SHP77 (cell line): Measurements from ENCODE around the gene ITPR2.
"Not testable (repeated sequence)": the region's sequence is repeated elsewhere in the genome, so short reads cannot be mapped to it uniquely, and the experiment has no call there.

Experiments used
- DNase-seq, 2 experiments: peaks; one replicate each; lab custom pipeline; 2025; lab: John Stamatoyannopoulos, UW

ITPR2 gene

DNA sequence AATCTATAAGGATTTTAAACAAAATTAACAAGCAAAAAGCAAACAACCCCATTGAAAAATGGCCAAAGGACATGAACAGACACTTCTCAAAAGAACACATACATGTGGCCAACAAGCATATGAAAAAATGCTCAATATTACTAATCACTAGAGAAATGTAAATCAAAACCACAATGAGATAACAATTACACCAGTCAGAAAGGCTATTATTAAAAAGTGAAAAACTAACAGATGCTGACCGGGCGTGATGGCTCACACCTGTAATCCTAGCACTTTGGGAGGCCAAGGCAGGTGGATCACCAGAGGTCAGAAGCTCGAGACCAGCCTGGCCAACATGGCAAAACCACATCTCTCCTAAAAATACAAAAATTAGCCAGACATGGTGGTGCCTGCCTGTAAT lies 315.7 kb downstream of the ITPR2 start:
- not testable (repeated sequence) for DNase-seq

DNA sequence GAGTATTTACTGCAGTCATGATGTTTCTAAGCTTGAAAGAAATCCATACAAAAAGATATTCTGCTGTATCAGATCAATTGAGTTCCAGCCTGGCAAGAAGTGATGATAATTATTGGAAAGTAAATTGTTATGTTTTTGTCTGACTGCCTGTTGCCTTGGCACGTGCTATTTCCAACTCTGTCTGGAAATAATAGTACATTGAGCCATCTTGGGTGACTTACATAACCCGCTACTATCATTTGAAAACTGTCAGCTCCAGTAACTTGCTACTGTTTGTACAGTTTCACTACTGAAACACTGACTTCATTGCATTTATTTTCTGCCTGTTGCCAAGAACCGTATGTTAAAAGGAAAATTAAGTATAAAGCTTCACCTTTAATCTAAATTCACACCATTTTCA lies 318.6 kb downstream of the ITPR2 start:
- DNase-seq: no peak

DNA sequence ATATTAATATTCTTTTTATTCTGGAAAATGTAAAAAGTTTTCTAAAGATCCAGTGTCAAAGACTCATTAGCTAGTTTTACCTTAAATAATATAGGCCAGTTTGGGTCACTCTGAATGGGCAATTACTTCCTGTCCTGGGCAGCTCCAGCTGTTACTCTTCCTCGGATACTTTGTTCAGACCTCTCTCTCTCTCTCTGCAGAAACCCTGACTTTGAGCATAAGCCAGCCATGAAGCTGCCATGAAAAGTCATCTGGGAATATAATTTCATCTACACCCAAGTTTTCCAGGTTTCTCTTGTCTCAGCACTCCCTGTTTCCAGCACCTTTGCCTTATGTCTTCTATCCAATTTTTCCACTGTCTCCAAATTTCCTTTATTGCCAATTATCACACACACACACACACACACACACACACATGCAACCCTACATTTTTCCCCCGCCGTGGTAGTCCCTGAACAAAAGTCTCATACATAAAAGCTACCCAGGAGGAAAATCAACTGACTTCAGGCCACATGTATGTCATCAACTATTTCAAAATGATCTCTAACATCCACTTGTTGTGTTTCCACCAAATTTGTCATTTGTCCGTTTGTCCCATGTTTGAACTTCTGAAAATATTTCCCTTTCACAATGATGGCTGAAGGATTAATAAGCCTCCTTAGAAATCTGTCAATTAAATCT lies 319.5 kb downstream of the ITPR2 start:
- no peak for DNase-seq

DNA sequence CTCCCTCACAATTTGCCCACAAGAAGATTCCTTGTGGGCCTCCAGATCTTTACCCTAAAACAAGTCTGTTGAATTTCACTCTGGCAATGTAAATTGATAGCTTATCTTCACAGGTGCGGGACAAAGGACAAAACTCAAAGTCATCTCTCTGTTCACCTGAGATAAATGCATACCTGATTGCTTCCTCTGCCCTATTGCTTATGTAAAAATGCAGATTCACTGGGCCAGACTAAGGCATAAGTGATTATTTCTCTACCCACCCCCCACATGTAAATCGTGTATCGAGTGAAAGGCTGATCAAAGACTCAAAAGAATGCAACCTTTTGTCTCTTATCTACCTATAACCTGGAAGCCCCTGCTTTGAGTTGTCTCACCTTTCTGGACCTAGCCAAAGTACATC lies 320.8 kb downstream of the ITPR2 start:
- DNase-seq: no peak

DNA sequence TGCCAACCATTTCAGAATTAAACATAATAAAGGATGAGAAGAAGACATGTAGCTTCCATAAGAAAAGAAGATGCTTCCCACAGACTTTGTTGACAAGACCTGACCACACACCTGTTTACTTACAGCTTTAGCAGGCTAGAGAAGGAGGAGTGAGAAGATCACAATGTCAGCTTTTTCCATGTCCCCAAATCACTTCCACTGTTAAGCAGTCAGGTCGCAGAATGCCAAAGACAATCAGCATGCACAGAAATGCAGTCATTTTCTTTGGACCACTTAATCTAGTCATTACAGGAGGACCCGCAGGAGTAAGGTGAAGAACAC lies 322.7 kb downstream of the ITPR2 start:
- DNase-seq: no peak

DNA sequence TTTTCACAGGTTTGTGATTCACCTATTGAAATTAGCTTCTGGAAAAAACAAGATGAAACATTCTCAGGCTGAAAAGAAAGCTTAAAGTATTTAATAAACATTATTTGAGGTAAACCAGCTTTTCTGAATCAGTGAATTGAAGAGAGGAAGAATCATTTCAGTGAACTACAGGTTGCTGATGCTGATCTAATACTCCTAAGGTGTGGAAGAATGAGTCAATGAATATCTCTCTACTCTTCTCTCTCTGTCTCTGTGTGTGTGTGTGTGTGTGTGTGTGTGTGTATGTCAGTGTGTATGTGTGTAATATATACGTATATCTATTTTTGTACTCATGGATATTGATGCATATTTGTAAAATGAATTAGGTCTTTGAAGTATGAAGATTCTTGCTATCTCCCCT lies 325.4 kb downstream of the ITPR2 start:
- DNase-seq: no peak

DNA sequence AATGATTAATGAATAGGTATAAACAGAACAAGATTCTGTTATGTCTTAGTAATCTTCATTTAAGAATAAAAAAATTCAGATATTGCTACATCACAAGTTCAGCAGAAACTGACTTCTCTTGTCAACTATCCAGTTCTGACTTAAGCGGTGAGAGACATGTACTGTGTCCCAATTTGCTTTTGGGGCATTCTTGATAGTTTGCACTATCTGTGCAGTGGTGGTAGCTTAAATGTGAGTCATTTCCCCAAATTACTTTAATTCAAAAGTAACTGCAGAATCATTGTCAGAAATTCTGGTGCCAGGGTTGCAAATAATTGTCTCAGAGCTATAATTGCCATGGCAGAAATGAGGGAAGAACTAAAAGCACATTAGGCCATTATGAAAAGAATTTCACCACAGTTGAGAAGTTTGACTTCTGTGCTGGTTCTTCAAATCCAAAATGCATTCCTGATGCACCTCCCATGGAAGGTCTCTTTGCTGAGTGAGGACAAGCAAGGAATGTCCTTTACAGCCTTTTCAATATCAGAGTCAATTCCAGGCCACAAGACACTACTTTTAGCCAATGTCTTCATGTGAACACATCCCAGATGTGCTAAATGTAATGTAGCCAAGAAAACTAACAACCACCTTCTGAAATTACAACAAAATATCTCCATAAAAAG lies 332.9 kb downstream of the ITPR2 start:
- DNase-seq: no peak

DNA sequence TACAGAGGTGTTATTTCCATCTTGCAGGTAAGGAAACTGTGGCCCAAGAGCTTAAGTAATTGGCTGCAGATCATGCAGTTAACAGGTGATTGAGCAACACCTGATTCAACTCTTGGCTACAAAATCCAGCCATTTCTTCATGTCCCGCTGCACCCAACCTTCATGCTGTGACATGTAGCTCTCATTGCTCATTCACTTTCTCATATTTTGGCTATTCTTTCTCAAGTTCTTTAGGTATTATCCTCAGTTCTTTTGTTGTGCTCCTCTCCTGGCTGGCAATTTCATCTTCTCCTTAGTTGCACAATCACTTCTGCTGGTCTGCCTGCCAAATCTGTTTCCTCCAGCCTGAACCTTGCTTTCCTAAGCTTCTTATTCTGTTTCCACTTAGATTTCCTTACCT lies 336.8 kb downstream of the ITPR2 start:
- DNase-seq: no peak

DNA sequence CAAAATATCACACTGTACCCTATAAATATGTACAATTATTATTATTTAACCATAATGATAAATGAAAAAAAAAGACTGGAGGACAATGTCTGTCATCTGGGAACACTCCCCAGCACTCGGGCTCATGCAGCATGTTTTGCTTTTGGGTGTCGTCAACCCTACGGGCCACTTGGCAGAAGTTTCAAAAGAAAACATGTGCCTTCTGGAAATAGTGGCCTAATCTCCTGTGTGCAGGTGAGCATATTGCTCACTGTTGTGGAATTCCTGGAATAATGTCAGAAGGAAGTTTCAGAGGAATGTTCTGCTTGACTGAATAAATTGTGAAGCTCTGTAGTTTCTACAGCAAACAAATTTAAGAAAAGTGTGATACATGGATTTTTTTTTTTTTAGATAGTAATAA lies 339.3 kb downstream of the ITPR2 start:
- no peak for DNase-seq

DNA sequence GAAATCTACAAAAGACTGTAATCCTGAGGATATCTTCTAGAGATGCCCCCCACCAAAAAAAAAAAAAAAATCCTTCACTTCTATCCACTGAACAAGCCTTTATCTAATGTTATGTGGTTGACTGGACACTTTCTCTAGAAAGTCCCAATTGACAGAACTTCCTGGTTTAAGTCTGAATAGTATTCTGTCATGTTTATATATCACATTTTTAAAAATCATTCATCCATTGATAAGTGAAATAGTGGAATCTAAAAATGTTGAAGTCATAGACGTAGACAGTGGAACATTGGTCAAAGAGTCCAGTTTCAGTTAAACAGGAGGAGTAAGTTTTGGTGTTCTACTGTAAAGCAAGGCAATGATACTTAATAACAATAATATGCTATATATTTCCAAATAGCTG lies 340.6 kb downstream of the ITPR2 start:
- DNase-seq: no peak

DNA sequence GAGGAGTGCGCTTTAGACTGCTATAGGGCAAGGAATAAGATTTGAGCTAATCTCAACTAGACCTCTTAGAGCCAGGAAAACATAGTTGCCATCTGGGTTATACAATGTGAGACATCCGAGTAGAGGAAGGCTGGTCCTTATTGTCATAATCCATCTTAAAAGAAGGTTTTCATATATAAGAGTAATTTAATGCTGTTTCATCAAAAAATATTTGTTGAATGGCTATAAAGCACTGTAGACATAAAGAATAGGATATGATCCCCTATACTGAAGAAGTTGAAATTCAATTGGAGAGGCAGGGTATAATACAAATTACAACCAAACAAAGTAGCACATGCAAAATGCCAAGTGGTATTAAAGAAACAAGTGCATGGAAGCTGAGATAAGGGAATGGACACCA lies 343.1 kb downstream of the ITPR2 start:
- DNase-seq: no peak

DNA sequence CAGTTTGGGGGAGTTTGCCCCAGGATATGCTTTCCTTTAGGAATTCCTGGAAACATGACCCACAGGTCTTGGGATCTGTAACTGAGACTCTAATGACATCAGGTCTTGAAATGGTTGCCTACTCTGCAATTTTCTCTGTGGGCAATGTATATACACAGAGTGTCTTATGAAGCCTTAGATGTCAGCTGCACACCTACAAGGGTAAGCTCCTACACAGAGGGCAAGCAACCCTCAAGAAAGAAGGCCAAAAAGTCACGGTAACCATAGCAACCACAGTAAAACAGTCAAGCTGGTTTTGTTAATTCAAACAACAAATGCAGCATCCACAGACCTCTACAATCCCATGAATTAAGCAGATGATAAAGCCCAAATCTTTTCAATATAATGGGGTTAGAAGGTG lies 344.6 kb downstream of the ITPR2 start:
- DNase-seq: no peak

DNA sequence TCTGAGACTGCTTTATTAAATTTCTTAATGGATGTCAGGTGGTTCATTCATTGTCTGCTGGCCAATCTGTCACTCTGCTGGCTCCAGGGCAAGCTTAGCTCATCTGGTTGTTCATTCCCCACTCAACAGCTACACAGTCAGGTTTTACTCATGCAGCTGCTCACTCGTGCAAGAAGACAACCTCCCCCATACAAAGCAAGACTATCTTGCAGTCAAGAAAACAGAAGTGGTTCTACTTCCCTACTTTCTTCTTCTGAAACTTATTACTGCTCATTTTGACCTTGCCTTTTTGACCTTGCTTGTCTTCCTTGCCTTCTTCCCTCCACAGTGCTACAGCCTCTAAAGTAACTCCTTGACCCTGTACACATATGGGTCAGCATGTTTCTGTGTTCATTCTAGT lies 359.7 kb downstream of the ITPR2 start:
- no peak for DNase-seq

DNA sequence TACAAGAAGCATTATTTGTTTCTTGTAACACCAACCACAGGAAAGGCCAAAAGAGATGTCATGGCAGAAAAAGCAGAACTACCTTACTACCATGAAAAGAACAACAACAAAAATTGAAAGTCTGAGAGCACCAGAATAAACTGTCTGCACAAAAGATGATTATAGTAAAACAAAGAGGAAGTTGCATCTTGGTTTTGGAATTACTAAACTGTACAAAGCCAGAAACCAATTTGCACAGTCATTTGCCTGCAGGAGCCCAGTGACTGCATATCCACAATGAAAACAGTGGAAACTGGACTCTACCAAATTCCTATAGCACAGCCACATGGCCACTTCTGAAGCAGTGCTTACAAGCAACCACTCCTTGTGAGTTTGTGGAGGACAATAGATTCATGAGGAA lies 361.4 kb downstream of the ITPR2 start:
- no peak for DNase-seq

DNA sequence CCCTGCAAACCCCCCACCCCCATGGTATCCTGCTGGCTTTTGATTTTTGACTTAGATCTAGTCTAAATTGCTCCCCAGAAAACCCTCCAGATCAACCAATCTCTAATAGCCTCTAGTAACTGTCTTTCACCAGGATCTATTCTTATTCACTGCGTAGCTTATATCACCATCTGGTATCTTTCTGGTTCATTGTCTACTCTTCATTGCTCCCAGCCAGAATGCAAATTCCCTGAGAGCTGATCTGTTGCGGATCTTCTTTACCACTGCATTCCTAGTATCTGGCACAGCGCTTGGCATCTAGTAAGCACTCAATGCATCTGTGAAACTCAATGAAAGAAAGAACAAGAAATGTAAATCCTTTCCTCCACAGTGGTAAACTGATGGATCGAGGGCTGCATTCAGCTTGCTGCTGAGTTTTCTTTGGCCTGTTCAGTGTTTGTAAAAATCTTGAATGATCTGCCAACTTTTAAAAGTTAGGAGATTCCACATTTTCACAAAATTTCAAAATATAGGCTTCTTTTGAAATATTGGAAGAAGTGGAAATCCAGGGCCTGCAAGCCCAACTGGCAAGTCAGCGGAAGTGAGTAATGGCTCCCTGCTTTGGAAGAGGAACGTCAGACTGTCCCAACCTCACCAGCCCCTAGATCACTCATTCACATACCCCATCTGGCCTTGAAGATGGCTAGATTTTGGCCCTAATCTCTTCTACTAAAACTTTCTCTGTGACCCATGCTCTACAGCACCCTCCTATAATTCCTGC lies 363.4 kb downstream of the ITPR2 start:
- DNase-seq: no peak

DNA sequence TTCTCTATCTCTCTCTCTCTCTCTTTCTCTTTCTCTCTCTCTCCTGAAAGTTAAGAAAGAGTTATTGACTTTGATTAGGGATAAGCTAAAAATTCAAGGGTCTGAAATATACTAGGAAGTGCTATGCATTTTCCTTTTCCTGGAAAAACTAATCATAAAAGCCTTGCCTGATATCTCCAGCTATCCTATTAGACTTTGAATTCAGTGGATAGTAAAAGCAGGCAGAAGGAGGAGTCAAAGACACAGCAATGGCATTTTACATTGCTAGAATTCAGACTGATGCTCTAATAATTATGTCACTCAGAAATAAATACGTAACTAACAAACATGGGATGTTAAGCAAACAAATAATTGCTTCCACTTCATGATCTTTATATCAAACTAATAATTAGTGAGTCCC lies 365.6 kb downstream of the ITPR2 start:
- DNase-seq: no peak

DNA sequence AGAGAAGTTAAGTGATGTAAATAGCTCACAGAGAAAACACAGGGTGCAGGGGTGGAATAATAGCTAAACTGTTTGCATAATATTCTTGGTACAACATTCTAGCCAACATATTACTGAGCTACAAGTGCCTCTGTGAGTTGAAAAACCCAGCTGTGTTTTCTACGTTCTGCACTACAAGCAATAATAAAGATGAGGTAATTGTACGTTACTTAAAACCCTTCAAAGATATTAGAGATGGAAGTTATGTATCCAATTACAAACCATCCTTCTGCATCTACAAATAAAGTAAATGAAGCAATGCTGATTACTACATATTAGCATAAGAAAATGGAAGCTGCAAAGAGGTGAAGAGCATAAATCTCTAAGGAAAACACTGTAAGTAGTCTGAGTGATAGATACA lies 366.3 kb downstream of the ITPR2 start:
- DNase-seq: no peak

DNA sequence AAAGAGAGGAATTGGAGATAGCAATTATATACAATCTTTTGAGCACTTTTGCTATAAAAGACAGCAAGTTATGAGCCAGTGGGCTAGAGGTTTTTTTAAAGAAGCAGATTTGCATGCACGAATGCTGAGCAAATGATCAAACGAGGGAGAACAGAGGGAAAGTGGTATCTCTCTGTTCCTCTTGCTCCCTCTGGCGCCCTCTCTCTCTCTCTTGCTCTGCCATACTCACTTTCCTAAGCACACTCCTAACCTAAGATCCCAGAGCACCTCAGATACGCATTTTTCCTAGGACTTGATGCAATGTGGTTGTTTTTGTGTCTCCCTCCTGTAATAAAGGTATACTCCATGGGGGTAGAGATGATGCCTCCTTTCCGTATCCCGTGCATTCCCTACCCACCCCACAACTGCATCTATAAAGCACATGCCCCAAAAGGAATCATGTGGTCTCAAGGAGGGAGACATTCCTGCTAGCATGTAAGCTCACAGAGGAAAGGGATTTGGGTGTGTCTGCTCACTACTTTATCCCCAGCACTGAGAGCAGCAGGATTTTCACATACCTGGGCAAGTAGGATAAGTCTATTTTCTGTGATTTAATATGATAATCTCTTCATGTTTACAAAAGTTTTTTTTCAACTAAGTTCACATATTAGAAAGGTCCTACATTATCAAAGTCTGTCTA lies 367.4 kb downstream of the ITPR2 start:
- DNase-seq: no peak

DNA sequence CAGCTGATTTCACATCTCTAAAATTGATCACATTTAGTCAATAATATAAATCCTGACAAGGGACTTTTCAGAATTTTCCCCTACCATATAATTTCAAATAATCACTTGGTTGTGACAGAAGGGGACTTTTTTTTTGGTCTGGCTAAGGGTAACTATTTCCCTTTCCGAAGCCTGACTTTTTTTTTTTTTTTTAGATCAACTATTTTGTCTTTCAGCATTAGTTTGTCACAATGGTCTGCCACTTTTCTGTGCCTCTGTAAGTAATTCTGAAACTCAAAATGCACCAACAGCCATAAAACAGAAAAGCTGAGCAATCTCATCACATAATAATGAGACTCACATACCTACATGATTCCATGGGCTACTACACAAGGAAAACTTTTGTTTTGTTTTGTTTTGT lies 371.2 kb downstream of the ITPR2 start:
- no peak for DNase-seq

DNA sequence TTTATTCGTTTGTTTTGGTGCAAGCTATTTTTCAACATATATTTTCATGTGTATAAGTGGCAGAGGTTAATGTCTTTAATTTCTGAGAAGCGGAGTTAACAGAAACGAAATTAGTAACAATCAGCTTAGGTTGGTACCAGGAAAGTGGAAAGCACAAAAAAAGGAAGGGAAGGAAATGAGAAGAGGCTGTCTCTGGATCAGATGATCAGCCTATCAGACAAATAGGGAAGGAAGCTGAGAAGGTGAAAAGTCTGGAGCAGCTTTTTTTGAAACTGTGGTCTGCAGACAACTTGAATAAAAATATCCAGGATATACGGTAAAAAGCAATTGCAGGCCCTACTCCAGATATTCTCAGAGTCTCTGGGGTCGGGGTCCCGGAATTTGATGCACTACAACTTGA lies 372.6 kb downstream of the ITPR2 start:
- DNase-seq: no peak

DNA sequence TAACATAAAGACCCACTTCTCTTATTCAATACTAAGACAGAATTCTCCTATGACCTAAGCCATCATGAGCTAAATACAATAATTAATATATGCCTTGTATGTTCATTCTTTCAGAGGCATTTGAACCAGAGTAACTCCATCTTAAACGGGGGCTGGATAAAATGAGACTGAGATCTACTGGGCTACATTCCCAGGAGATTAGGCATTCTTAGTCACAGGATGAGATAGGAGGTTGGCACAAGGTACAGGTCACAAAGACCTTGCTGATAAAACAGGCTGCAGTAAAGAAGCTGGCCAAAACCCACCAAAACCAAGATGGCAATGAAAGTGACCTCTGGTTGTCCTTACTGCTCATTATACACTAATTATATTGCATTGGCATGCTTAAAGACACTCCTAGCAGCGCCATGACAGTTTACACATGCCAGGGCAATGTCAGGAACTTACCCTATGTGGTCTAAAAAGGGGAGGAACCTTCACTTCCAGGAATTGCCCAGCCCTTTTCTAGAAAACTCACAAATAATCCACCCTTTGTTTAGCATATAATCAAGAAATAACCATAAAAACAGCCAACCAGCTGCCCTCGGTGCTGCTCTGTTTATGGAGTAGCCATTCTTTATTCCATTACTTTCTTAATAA lies 376.9 kb downstream of the ITPR2 start:
- no peak for DNase-seq

DNA sequence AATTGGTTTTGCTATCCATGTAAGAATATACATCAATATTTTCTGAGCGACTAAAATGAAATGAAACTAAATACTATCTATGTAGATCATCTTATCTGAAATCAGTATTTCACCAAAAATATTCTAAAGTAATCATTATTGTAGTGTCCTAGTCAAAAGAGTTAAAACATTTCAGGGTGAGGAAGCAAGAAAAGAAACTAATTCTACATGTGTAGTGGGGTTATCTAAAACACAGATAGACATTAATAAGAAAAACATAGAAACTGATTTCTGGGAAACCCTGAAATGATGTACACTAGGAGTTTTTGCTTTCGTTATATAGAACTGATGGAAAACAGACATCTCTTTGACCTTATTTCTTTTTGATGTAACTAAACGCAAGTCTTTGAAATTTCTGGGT lies 379.7 kb downstream of the ITPR2 start:
- DNase-seq: no peak

DNA sequence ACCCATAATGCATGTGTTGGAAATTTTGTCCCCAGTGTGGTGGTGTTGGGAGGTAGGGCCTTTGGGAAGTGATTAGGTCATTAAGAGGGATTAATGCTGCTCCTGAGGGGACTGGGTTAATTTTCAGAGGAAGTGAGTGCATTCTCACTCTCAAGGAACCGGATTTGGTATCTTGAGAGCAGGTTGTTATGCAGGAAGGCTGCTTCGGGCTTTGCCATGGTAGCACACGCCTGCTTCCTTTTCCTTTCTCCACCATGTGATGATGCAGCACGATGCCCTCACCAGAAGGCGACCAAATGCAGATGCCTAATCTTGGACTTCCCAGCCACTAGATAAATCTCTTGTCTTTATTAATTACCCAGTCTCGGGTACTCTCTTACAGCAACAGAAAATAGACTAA lies 380.5 kb downstream of the ITPR2 start:
- DNase-seq: no peak
